ENCODE data around the gene SPEF1.
A peak's percentile ranks its signal among the peaks of the same experiment; 100 is the strongest.

The SPEF1 gene

GRCh38 chr20:3751675-3752385, 29.4 kb downstream of the SPEF1 start:
- intact Hi-C loops (cut with DNase I; ENCODE audit: low total_unique reads) = no loop called here
- Histone ChIP-seq H3K4me3 (peak overlapping the region; percentile 32 to 44), H3K27me3 (peaks cover 0 to 35% of the 10 kb centered on the region in 2 donors), H3K36me3 (peaks cover 0 to 12% (median 0%) of the 10 kb centered on the region in 3 donors), H3K4me1 (peaks cover 0 to 15% (median 0%) of the 10 kb centered on the region in 4 donors), H3K9me3 (no peaks in the 10 kb centered on the region), H3K27ac (no peak overlapping the region)
- peak in 1 of 2 donors; percentile 38 for DNase-seq
- TF ChIP-seq CTCF (IDR thresholded peaks at IDR 0.05) = no peak

GRCh38 chr20:3751305-3751674, 30.0 kb downstream of the SPEF1 start:
- Histone ChIP-seq H3K4me3 (peak overlapping the region in 1 of 2 donors; percentile 32), H3K36me3 (peaks cover 0 to 12% (median 0%) of the 10 kb centered on the region in 3 donors)
- intact Hi-C loops (cut with DNase I; ENCODE audit: low total_unique reads) = no loop called here

GRCh38 chr20:3749689-3750531, 31.3 kb downstream of the SPEF1 start:
- H3K36me3 ChIP-seq = peaks cover 0 to 12% (median 0%) of the 10 kb centered on the region in 3 donors
- DNase-seq = no peak
- H3K4me1 ChIP-seq = peaks cover 0 to 15% (median 0%) of the 10 kb centered on the region in 4 donors
- peak; percentile 30 to 38 for TF ChIP-seq CTCF (IDR thresholded peaks at IDR 0.05)
- no peak overlapping the region for H3K4me3 ChIP-seq
- no peaks in the 10 kb centered on the region for H3K9me3 ChIP-seq
- peaks cover 0 to 49% of the 10 kb centered on the region in 2 donors for H3K27me3 ChIP-seq
- intact Hi-C loops (cut with DNase I; ENCODE audit: low total_unique reads) = no loop called here
- H3K27ac ChIP-seq = no peak overlapping the region

More at GRCh38 chr20:3751305-3751674, 30.0 kb downstream of the SPEF1 start:
- Histone ChIP-seq H3K9me3 (no peaks in the 10 kb centered on the region), H3K4me1 (peaks cover 0 to 15% (median 0%) of the 10 kb centered on the region in 4 donors), H3K27me3 (peaks cover 0 to 39% of the 10 kb centered on the region in 2 donors), H3K27ac (no peak overlapping the region)
- TF ChIP-seq CTCF (IDR thresholded peaks at IDR 0.05) = no peak
- DNase-seq = no peak

GRCh38 chr20:3749087-3749688, 32.1 kb downstream of the SPEF1 start:
- Histone ChIP-seq H3K4me3 (no peak overlapping the region), H3K4me1 (peaks cover 0 to 15% (median 0%) of the 10 kb centered on the region in 4 donors), H3K36me3 (peaks cover 0 to 7% (median 0%) of the 10 kb centered on the region in 3 donors), H3K9me3 (no peaks in the 10 kb centered on the region), H3K27me3 (peaks cover 0 to 51% of the 10 kb centered on the region in 2 donors), H3K27ac (no peak overlapping the region)
- intact Hi-C loops (cut with DNase I; ENCODE audit: low total_unique reads) = no loop called here
- no peak for DNase-seq
- no peak for TF ChIP-seq CTCF (IDR thresholded peaks at IDR 0.05)

- no peak for DNase-seq
- intact Hi-C loops (cut with DNase I; ENCODE audit: low total_unique reads) = no loop called here
- no peak overlapping the region for H3K27ac ChIP-seq
- H3K27me3 ChIP-seq = peaks cover 0 to 51% of the 10 kb centered on the region in 2 donors
- peaks cover 0 to 15% (median 0%) of the 10 kb centered on the region in 4 donors for H3K4me1 ChIP-seq
- no peak overlapping the region for H3K4me3 ChIP-seq
- peaks cover 0 to 4% (median 0%) of the 10 kb centered on the region in 3 donors for H3K36me3 ChIP-seq
- H3K9me3 ChIP-seq = no peaks in the 10 kb centered on the region
- no peak for TF ChIP-seq CTCF (IDR thresholded peaks at IDR 0.05)
Measured at GRCh38 chr20:3748073-3748472, 33.2 kb downstream of the SPEF1 start.

Measured in tibial artery (tissue), 4 donors.